Stimulated activated CD8-positive, alpha-beta memory T cell treated with anti-CD3 and anti-CD28 coated beads, Interleukin-7, amount 100 ng/mL, for 4 hours (primary cell): ENCODE data around the gene NEAT1.
"Not testable (repeated sequence)": the region's sequence is repeated elsewhere in the genome, so short reads cannot be mapped to it uniquely, and the experiment has no call there.

Source experiments
- DNase-seq, 2 donors: peaks; one replicate each; pipeline ENCODE4 v3.0.0-alpha.2; 2020; ENCODE audit warnings: low read depth in 2 of 2

The NEAT1 gene

GRCh38 chr11:65448418-65449105 lies 26.0 kb downstream of the NEAT1 start:
- no peak for DNase-seq

- DNase-seq: not testable (repeated sequence)
Observed at GRCh38 chr11:65451301-65451700, 28.7 kb downstream of the NEAT1 start.

GRCh38 chr11:65452259-65452658 lies 29.7 kb downstream of the NEAT1 start:
- not testable (repeated sequence) for DNase-seq

GRCh38 chr11:65452806-65453490 lies 30.4 kb downstream of the NEAT1 start:
- no peak for DNase-seq

GRCh38 chr11:65454311-65454695 lies 31.7 kb downstream of the NEAT1 start:
- no peak for DNase-seq

- DNase-seq: peak; percentile 42 to 72
Observed at GRCh38 chr11:65454696-65455456, 32.3 kb downstream of the NEAT1 start.

GRCh38 chr11:65456418-65456817 lies 33.8 kb downstream of the NEAT1 start:
- no peak for DNase-seq

GRCh38 chr11:65459552-65459951 lies 37.0 kb downstream of the NEAT1 start:
- DNase-seq: no peak

GRCh38 chr11:65465471-65465870 lies 42.9 kb downstream of the NEAT1 start:
- not testable (repeated sequence) for DNase-seq

- not testable (repeated sequence) for DNase-seq
Observed at GRCh38 chr11:65467306-65467705, 44.7 kb downstream of the NEAT1 start.

- DNase-seq: no peak
Observed at GRCh38 chr11:65468874-65469333, 46.3 kb downstream of the NEAT1 start.

- DNase-seq: no peak
Observed at GRCh38 chr11:65470433-65471049, 47.9 kb downstream of the NEAT1 start.

GRCh38 chr11:65471447-65471891 lies 48.9 kb downstream of the NEAT1 start:
- DNase-seq: no peak

- DNase-seq: not testable (repeated sequence)
Observed at GRCh38 chr11:65472588-65473277, 50.1 kb downstream of the NEAT1 start.

GRCh38 chr11:65473278-65473860 lies 50.8 kb downstream of the NEAT1 start:
- no peak for DNase-seq

GRCh38 chr11:65474864-65475263 lies 52.3 kb downstream of the NEAT1 start:
- no peak for DNase-seq

- DNase-seq: no peak
Observed at GRCh38 chr11:65476632-65477148, 54.1 kb downstream of the NEAT1 start.

- DNase-seq: peak; percentile 82 to 92
Observed at GRCh38 chr11:65477149-65477965, 54.8 kb downstream of the NEAT1 start.

- DNase-seq: no peak
Observed at GRCh38 chr11:65478388-65479183, 56.0 kb downstream of the NEAT1 start.
